ENCODE data around the gene SETD5.

The SETD5 gene

DNA sequence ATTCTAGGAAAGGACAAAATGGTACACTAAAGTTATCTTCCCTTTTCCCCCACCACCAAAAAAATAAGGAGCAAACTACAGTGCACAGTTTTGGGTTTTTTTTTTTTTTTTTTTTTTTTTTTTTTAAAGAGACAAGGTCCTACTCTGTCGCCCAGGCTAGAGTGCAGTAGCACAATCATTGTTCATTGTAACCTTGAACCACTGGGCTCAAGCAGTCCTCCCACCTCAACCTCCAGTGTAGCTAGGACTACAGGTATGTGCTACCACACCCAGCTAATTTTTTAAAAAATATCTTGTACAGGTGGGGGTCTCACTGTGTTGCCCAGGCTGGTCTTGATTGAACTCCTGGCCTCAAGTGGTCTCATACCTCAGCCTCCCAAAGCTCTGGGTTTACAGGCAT lies 14.9 kb downstream of the SETD5 start:
- no peak for DNase-seq

DNA sequence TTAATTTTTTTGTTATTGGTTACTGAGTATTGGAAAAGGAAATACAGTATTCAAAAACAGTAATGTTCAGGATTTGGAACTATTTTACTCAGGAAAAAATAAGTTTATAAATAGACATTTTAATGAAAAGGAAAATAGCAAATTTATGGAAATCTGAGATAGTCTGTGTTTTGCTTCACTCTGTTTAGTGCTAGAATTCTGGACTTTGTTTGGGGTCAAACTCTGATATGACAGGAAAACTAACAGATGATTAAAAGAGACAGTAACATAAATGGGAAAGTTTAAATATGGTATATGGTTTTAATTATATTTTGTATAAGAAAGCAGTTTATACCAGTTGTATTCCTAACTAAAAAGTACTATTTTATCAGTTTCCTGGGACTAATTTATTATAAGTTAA lies 17.4 kb downstream of the SETD5 start:
- no peak for DNase-seq

DNA sequence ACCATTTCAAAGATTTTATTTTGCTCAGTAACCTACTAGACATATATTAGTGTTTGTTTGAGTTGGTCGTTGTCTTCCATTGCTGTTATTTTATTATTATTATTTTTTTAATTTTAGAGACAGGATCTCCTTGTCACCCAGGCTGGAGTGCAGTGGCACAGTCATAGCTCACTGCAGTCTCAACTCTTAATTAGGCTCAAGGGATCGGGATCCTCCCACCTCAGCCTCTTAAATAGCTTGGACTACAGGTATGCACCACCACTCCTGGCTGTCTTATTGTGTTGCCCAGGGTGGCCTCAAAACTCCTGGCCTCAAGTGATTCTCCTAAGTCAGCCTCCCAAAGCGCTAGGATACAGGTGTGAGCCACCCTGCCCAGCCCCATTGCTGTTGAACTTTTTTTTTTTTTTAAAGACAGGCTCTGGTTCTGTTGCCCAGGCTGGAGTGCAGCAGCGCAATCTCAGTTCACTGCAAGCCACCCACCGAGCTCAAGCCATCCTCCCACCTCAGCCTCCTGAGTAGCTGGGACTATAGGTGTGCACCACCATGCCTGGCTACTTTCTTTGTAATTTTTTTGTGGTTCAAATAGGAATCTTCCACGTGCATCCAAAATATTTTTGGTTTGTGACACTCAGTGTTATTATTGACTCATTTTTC lies 18.2 kb downstream of the SETD5 start:
- DNase-seq: no peak

DNA sequence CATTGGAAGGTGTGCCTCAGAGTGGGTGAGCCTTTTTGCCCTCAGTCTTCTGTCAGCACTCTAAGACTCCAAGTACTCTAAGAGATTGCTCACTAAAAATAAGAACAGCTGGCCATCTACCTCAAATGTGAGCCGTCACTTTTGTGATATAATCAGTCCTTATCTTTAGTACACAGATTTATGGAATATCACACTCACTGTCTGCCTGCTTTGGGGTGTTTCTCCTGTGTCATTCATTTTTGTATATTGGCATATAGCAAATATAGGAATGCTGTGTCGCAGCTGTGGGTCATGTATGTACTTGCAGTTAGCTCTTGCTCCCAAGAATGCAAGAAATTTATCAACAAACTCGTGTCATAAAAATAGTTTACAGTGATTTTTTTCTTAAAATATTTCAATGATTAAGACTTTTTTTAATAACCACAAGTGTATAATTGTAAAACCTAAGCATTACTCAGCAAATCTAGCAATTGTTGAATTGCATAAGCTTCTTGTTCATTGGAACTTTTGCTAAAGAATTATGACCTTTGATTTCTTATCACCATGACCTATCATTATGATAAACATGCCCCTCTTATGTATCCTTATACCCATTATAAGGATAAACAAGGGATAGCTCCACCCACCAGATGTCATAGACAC lies 18.8 kb downstream of the SETD5 start:
- DNase-seq: no peak

DNA sequence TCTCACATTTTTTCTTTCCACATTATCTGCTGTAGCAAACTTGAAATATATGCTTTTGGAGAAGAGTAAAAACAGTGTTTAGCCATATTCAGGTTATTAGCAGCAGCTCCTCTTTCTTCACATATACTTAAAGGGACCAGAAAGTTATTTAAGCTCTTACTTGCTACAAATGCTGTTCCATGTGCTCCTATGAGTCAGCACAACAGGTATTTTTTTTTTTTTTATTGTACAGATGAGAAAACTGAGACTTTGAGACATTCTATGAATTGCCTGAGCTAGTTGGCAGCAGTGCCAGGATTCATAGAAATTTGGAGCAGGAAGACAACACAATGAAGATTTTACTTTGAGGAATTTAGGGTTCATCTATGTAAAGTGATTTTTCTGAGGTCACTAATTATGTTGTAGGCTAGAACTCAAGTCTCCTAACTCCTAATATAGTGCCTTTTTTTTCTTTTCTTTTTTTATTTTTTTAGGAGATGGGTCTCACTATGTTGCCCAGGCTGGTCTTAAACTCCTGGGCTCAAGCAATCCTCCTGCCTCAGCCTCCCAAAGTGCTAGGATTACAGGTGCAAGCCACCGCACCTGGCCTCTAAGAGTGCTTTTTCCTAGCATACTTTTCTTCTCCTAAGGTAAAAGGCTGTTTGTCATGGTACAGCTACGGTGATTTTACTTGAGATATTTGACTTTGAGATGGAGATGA lies 23.6 kb downstream of the SETD5 start:
- DNase-seq: no peak

DNA sequence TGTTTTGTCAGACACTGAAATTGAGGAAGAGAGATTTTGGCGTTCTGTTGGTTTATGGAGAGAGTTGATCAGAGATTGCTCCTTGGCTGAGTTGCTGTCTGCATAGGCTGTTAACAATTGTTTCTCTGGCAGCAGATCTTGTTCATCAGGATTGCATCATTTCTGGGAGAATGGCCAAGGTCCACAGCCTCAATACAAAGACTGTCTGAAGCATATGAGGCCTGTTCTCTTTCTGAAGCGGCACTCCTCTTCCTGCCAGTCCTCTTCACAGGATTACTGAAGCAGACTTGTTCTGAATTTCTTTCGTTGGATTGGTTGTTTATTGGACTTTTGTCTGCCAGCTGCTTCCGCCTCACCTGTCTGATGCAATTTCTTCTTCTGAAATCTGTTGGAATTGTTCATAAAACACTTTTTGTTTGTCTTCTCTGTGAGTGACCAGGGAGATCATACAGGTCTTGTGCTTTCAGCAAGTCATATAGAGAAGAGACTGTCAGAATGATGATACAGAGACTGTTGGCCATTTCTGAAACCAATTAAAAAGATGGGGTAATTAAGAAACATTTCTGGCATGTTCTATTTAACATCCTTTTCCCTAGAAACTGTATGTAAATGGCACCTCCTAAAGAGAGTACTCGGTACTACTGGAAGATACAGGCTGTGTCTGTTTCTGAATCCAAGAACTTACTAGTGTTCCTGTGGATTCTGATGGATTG lies 25.5 kb downstream of the SETD5 start:
- DNase-seq: peak; percentile 93

DNA sequence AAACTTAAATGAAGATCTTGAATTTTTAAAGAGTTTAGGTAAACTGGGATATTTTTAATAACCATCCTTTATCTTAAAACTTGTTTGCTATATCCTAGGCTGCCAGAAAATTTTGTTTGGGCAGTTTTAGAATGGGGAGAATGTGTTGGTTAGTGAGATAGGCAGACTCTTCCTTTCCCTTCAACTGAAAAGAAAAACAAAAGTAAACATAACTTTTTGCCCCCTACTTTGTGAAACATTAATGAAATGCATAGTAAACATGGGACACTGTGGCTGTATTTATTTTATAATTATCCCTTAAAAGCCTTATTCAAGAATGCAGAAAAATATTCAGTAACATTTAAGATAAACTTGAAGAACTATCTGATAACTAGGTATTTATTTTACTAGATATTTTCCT lies 31.0 kb downstream of the SETD5 start:
- DNase-seq: no peak

DNA sequence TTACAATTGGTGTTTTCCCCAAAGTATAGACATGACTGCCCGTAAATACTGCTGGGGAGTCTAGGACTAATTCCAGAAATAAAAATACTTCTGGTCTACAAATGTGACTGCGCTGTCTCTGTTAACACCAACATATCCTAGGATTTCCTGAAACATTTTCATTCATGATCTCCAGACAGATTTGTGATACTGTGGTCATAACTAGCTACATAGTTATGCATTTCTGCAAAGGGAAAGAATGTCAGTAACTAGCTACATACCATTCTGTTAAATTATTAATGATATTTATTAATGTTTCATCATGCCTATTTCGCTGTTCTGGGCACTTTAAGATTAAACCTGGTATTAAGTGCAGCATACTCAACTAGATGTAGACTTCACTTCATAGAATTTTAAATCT lies 33.3 kb downstream of the SETD5 start:
- no peak for DNase-seq

DNA sequence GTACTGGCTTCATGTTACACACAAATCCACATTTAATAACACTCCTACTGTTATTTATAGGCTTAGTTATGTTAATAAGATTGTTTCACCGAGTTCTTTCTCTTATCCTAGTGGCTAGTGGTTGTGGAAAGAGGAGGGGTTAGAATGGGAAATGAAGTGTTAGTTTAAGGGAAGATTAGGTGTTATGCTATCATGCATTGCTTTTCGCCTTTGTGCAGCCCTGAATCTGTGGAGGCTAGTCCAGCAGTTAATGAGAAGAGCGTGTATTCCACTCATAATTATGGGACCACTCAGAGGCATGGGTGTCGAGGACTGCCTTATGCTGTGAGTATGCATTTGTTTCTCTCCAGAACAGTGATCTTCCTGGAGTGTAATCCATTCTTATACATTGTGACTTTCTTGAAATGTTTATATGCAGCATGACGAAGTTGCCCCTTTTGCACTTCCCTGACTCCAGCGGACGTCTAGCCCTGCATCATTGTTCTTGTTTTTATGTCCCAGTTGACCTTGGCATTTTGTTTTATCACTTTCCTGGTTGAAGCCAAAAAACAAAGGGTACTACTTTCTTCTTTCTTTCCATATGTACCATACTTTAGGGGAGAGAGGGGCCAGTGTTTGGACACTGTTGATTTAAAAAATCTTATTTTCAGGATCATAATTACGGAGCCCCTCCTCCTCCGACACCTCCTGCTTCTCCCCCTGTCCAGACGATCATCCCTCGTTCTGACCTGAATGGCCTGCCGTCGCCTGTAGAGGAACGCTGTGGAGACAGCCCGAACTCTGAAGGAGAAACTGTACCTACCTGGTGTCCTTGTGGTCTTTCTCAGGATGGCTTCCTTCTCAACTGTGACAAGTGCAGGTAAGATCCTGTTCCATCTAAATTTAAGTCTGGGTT lies 36.5 kb downstream of the SETD5 start:
- no peak for DNase-seq

DNA sequence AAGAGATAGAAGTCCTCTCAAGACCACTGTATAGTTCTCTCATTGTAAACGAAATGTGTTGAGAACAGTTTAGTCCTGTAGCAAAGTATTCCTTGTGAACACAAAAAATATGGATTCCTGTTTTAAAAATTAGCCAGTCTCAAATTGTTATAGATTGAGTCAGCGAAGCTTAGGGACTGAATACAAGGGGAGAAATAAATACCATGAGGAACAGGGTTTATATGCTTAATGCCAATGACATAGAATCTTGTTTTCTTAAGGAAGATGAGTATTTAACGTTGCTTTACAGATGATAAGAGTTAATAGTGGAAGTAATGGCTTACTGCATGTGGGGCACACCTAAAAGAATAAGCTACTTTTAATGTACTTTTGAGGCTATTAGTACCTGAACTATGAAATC lies 37.9 kb downstream of the SETD5 start:
- DNase-seq: no peak

DNA sequence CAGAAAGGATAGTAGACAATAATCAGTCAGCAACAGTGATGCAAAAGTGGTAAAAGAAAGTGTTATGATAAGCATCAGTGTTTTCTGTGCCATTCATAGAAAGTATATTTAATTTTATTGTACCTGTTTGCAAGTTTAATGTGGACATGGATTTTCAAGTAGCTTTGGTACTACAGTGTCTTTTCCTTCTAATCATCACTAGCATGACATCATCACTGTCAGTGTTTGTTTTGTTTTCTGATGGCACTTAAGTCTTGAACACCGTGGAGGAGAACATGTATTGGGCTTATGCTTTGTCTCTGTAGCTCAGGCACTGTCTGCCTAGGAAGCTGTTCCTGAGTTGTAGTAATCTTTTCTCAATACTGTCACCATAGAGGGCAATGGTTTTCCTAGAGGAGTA lies 41.9 kb downstream of the SETD5 start:
- DNase-seq: no peak

DNA sequence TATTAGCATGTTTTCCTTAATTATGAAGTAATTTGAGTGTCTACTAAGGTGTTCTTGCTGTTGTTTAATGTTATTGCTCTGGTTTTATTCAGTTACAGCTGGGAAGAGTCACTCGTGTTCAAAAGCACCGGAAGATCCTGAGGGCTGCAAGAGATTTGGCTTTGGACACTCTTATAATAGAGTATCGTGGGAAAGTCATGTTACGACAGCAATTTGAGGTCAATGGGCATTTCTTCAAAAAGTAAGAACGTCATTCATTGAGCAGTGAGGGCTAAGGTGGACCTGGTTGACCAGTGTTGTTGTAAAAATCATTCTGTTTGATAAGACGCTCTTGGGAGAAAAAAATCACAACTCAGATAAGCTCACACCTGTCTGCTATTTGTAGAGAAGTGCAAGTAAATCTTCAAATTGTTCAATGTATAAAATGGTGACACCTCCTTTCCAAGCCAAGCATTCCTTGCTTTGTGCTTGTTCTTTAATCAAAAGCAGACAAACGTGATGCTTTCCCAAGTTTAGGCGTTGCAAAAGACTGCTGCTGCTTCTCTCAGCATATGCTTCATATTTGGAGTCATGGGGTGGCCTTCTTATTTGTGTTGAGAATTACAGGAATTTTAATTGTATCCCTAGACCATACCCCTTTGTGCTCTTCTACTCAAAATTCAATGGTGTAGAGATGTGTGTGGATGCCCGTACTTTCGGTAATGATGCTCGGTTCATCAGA lies 44.2 kb downstream of the SETD5 start:
- DNase-seq: no peak

DNA sequence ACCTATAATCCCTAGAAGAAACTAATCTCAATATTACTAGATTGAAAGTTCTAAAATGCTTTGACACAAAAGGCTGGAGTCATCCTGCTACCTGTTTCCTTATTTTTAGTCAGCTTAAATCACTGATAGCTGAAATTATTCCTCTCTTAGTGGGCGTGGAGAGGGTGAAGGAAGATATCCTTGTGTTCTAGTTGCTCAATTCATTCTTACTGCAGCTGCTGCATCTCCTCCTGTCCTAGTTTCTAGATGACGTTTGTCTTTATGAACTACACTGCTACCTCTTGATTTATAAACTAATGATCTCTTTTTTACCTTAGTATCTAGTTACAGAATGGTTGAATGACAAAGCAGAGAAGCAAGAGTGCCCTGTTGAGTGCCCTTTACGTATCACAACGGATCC lies 50.7 kb downstream of the SETD5 start:
- DNase-seq: no peak

DNA sequence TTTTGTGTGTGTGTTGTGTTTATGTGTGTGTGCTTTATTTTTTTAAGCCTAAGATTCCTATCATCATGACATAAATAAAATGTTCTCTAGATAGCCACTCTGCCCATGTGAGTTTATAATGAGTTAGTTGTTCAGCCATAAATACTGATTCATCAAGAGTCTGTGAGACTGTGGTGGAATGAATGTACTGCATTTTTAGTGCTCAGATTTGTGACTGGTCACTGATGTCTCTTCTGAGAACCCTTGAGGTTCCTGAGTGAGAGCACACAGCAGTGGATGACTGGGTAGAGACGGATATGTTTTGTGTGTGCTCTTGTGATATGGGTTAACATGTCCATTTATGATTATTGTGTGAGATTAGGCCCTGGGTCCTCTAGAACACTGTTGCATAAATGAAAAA lies 51.2 kb downstream of the SETD5 start:
- DNase-seq: no peak

DNA sequence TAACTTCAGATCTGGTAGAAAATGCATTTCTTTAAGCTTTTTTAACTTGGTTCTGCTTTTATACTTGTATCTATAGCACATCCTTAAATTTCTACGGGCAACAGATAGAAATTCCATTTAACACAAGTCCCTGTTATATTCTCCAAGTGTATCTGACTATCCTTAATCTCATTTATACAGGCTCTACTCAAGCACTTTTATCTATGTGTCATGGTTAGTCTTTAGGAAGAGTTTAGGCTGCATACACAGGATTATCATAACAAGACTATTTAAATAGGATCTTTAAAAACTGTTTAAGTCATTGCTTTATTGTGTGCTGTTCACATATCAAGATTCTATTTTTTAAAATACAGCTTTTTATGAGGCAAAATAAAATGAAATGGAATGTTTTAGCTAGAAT lies 52.7 kb downstream of the SETD5 start:
- DNase-seq: no peak

DNA sequence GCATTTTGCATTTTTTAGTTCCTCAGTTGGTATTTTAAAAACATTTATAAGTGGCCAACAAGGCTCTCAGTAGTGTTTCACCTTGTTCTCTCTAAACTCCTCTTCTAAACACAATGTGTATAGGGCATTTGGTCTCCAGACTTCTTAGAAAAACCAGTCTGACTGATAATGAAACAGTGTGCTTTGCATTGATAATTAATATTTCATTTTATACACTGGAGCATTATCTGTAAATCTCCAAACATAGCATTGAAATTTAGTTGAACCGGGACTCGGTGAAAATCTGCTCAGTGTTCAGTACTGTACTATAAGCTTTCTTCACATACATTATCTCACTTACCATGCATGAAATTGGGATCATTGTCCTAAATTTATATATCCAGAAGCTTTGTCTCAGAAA lies 53.6 kb downstream of the SETD5 start:
- DNase-seq: no peak

DNA sequence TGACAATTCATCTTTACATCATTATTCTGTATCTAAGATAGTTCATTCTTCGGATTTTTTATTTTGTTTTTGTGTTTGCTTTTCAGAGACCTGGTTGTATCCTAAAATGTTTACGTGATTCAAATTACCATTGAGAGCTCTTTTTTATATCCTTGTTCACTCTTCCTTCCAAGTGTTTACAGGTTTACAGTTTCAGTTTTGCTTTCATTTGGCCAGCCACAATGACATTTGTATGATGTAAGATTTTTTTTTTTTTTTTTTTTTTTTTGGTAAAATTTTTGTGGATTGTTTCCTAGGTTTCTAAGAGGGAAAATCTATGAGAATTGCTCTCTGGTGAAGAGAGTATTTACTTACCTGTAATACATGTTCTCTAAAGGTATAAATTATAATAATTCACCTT lies 55.0 kb downstream of the SETD5 start:
- no peak for DNase-seq

DNA sequence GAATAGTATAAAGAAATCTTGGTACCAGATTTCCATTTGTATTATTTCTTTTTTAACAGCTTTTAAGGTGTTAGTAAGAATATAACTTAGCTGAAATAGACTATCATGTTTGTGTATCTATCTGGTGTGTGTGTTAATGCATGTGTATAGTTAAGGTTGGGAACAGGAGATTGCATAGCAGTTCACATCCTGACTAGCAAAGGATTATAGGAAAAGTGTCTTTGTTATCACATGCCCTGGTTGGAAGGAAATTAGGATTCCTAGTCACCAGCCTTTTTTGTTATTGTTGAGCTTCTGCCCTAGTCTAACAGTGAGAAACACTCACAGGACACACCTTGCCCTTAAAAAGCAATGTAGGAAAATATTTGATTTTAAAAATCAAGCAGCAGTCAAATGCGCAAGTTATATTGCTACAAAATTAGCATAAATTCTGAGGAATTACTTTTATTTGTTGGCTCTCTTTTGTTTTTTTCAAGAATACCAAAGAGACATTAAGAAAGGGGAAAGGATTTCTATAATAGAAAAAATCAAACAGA lies 58.2 kb downstream of the SETD5 start:
- no peak for DNase-seq

DNA sequence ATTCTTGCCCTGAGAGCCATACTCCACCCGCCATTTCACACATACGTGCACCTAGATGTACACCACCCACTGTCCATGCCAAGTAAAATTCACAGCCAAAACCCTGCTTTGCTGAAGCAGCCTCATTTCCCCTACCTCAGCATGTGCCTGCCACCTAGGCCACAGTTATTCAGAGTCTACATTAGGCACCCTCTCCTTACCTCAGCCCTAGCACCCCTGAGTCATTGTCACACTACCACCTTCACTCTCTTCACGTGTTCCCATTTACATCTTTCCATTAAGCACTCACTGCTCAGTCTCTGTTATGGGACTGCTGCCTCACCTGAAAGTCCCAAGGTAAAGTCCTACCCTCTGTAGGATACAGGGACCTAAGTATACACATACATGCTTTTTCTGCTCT lies 70.0 kb downstream of the SETD5 start:
- DNase-seq: no peak

DNA sequence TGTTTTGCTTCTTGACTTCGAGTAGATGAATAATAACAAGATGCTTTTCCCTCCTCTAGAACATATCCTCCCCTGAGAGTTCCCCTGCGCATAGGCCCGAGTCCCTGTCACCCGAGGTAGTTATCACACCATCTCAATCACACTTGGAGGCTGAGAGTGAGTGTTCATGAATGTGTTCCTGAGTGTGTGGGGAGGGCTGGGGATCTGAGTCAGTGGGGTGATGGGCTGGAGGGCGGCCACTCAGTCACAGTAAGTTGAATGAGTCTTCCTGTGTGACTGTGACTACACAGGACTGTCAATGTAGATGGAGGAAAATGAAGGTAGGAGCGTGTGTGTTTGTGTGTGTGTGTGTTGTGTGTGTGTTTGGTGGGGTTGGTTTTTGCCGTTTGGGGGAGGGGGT lies 71.0 kb downstream of the SETD5 start:
- no peak for DNase-seq

DNA sequence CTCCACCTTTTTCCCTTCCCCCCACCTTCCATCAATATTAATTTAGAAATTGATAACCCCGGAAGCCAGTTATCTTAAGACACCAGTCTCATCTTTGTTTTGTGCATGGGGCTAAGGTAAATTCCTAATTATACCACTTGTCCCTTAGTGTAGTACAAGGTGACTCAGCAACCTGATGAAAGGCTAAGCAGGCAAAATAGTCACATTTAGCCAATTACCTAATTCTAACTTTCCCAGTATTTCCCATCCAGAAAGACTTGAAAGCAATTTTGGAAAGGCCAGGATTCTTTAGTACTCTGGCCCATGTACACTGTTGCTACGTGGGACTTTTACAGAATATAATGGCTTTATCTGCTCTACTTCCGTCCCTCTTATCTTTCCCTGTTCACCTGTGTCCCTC lies 72.6 kb downstream of the SETD5 start:
- DNase-seq: no peak
